Measurements from ENCODE around the gene DVL1. TPM values are rescaled to one million over a fixed set of nuclear protein-coding genes. Genes with fewer than 3 reads are reported as not detected.

DVL1 gene
- 56.5 and 159 TPM in 2 replicates for total RNA-seq

DNA sequence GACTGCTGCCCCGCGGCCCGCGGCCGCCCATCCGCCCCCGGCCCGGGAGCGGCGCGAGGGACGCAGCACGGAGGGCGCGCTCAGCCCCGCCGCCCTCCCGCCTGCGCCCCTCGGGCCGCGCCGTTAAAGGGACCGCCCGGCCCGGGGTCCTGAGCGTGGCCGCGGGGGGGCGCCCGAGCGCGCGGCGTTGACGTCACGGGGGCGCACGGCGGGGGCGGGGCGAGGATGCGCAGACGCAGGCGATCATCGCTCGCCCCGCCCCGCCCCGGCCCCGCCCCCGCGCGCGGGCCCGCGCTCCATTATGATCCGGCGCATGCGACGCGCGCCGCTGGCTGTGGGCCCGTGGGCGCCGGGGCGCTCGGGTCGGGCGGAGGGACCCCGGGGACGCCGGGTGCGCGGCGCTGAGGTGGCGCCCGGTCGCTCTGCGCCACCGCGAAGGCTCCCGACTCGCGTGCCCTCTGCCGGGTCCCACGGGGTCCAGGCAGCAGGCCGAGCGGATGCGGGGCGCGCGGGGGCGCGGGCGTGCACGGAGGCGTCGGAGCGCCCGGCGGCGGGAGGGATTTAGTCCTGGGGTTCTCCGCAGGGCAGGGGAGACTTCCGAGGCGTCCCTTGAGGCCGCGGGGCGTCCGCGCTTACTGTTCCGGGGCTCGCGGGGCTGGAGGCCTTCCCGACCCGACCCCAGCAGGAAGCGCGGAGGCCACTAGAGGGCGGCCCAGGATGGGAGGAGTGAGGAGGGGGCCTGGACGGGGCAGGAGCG lies at the start of gene DVL1:
Gene DVL1 (minus strand): TSS at position 163 of the 757 bp plus-strand sequence. CDS start 353 bp downstream, outside the sequence.

DNA sequence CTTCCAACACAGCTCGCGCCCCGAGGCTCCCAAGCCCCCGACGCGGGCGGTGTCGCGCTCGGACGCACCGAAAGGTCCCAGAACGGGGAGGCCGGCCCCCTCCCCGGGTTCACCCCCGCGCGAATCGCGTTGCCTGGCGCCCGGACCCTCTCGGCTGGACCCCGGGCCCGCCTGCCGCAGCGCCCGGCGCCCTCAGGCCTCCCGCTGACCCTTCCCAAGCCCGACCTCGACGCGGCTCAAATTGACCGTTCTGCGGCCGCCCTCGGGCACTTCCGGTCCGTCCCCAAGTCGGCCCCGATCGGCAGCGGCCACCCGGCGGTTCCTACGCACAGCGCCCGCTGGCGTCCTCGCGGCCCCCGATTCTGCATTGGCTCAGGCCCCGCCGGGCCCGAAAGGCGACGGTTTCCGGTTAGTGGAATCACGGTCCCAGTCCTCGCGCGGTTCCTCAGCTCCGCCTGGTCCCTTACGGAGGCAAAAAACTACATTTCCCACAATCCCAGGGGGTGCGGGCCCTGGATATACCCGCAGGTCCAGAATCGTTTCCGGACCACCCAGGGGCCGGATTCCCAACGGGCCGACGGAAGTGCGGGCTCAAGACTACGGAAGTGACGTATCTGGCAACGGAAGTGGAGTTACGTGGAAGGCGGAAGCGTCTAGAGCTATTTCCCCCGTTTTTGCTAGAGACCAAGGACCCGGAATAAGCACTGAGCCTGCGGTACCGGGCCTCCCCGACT lies 25.9 kb upstream of the DVL1 start, which contains the start of gene AURKAIP1:
Gene AURKAIP1 (minus strand): TSS at position 279 of the 734 bp plus-strand sequence. CDS start 451 bp downstream, outside the sequence.

DNA sequence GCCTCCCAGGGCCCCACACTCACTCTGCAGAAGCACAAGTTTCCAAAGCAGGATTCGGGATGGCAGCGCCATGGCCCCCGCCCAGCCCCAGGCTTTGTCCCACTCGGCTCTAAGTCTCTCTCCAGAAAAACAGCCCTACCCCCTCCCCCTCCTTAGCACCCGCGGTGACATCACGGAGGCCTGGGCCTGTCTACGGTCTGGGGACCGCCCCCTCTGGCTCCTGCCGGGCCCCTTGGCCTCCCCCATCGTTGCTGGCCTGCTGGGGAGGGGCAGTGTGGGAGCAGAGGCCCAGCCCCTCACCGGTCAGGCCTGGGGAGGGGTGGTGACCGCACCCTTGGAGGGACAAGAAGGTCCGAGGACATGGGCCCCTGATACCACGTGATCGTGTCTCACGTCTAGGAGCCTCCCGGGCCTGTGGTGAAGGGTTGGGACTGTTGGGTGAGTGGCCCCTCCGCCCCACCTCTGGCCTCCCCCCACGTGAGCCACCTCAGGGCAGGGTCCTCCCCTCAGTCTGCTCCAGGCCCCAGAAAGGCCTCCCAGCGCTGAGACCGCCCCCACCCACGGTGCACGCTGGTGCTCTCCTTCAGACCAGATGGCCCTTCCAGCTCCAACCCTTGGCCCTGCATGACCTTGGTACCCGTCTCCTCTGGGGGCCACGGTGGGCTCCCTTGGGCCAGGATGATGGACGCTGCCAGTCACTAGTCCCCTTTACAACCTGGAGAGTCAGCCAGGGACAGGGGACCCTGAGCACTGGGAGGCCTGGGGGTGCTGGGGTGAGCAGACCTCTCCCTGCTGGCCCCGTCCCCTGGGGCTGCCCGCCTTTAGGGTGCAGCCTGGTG lies 9.4 kb upstream of the DVL1 start, which contains the start of gene MXRA8:
Gene MXRA8 (minus strand): TSS at position 123 of the 839 bp plus-strand sequence. CDS start 51 bp downstream, at position 72.

DNA sequence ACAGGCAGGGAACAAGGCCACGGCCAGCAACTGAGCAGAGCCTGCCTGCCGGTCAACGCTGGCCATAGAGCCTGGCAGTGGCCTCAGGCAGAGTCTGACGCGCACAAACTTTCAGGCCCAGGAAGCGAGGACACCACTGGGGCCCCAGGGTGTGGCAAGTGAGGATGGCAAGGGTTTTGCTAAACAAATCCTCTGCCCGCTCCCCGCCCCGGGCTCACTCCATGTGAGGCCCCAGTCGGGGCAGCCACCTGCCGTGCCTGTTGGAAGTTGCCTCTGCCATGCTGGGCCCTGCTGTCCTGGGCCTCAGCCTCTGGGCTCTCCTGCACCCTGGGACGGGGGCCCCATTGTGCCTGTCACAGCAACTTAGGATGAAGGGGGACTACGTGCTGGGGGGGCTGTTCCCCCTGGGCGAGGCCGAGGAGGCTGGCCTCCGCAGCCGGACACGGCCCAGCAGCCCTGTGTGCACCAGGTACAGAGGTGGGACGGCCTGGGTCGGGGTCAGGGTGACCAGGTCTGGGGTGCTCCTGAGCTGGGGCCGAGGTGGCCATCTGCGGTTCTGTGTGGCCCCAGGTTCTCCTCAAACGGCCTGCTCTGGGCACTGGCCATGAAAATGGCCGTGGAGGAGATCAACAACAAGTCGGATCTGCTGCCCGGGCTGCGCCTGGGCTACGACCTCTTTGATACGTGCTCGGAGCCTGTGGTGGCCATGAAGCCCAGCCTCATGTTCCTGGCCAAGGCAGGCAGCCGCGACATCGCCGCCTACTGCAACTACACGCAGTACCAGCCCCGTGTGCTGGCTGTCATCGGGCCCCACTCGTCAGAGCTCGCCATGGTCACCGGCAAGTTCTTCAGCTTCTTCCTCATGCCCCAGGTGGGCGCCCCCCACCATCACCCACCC lies 17.9 kb downstream of the DVL1 start, which contains the start of gene TAS1R3:
Gene TAS1R3 (plus strand): TSS at position 213 of the 898 bp plus-strand sequence. CDS start 66 bp downstream, at position 279.

DNA sequence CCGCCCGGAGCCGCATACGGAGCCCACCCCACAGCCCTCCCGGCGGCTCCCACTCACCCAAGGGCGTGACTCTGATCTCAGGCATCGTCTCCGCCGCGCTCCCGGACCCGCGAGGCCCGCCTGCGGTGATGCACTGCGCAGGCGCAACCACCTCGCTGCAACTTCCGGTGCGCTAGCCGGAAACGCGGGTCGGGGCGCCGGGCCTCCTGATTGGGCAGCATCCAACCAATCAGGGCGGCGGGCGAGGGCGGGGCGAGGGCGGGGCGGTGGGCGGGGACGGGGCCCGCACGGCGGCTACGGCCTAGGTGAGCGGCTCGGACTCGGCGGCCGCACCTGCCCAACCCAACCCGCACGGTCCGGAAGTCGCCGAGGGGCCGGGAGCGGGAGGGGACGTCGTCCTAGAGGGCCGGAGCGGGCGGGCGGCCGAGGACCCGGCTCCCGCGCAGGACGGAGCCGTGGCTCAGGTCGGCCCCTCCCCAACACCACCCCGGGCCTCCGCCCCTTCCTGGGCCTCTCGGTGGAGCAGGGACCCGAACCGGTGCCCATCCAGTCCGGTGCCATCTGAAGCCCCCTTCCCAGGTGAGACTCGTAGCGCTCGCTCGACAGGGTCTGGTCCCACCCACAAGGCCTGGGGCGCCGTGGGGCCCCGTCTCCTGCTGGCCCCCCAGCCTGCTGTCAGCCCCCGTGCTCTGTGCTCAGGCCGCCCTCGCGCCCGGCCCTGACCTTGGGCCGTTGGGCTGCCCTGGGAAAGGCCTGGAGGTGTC lies 24.5 kb downstream of the DVL1 start, which contains the start of the genes CPTP and INTS11:
Gene CPTP (plus strand): TSS at position 279 of the 764 bp plus-strand sequence. CDS start 2,109 bp downstream, outside the sequence.
Gene INTS11 (minus strand): TSS at position 137 of the 764 bp plus-strand sequence. CDS start 52 bp downstream, at position 85.

DNA sequence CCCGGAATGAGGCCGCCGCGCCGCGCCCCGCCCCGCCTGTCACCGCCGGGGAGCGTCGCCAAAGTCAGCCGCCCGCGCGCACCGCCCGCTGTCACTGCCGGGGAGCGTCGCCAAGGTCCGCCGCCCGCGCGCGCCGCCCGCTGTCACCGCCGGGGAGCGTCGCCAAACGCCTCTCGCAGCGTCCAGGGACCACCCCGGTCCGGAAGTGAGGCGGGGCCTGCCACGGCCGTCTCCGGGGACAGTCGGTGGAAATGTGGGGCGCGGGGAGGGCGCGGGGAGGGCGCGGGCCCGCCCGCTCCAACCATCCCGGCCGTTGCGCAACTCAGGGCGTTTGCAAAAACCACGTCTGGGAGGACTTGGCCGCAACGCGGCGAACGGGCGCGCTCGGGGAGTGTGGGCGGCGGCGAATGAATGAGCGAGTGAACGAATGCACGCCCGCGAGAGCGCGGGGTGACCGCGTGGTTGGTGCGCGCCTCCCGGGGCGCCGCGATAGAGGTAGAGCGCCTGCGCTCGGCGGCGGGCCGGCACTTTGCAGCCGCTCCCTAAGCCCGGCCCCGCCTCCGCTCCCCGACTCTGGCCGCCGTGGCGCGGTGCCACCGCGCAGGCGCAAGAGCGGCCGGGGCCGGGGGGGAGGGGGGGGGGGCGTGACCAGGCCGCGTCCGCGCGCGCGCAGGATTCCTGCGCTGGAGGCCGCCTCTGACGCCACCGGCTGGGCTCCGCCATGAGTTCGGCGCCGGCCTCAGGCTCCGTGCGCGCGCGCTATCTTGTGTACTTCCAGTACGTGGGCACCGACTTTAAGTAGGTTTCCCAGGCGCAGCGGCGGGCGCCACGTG lies 41.1 kb downstream of the DVL1 start, which contains the start of the genes ACAP3 and PUSL1:
Gene ACAP3 (minus strand): TSS at position 8 of the 833 bp plus-strand sequence. CDS start 115 bp downstream, outside the sequence.
Gene PUSL1 (plus strand): TSS at position 675 of the 833 bp plus-strand sequence. CDS start 47 bp downstream, at position 722.

Small RNAs within 50 kb of the gene (small RNA-seq; reads per million reads assigned to genes)
- not detected for gene MIR6726 (ENCODE audit: low replicate concordance)

Other genes with a start within 250 kb of the DVL1 start
- gene C1orf159, start 233.3 kb downstream of the DVL1 start, total RNA-seq, result 9.0 and 24.8 TPM in 2 replicates
- not detected in 2 replicates for gene TTLL10, start 175.5 kb downstream of the DVL1 start, total RNA-seq
- gene TNFRSF18, start 142.8 kb downstream of the DVL1 start, total RNA-seq, result not detected in 2 replicates
- gene TNFRSF4, start 135.3 kb downstream of the DVL1 start, total RNA-seq, result not detected in 2 replicates
- 104 and 223 TPM in 2 replicates for gene SDF4, start 117.4 kb downstream of the DVL1 start, total RNA-seq
- gene B3GALT6, start 117.2 kb downstream of the DVL1 start, total RNA-seq, result 34.4 and 38.5 TPM in 2 replicates
- gene C1QTNF12, start 102.7 kb downstream of the DVL1 start, total RNA-seq, result 0.44 and 1.3 TPM in 2 replicates
- 50.1 and 62.3 TPM in 2 replicates for gene UBE2J2, start 75.6 kb downstream of the DVL1 start, total RNA-seq
- gene SCNN1D, start 69.0 kb downstream of the DVL1 start, total RNA-seq, result 0.57 and 1.3 TPM in 2 replicates
- 37.2 and 53.4 TPM in 2 replicates for gene ACAP3, start 41.5 kb downstream of the DVL1 start, total RNA-seq
- gene PUSL1, start 40.8 kb downstream of the DVL1 start, total RNA-seq, result 23.0 and 37.4 TPM in 2 replicates
- gene INTS11, start 24.8 kb downstream of the DVL1 start, total RNA-seq, result 83.8 and 94.6 TPM in 2 replicates
- 20.8 and 28.1 TPM in 2 replicates for gene CPTP, start 24.6 kb downstream of the DVL1 start, total RNA-seq
- 0.14 and 1.3 TPM in 2 replicates for gene TAS1R3, start 18.1 kb downstream of the DVL1 start, total RNA-seq
- gene MXRA8, start 9.1 kb upstream of the DVL1 start, total RNA-seq, result 342 and 367 TPM in 2 replicates
- gene AURKAIP1, start 25.8 kb upstream of the DVL1 start, total RNA-seq, result 78.1 and 134 TPM in 2 replicates
- gene CCNL2, start 49.9 kb upstream of the DVL1 start, total RNA-seq, result 96.1 and 129 TPM in 2 replicates
- 51.9 and 91.8 TPM in 2 replicates for gene MRPL20, start 57.9 kb upstream of the DVL1 start, total RNA-seq
- gene ANKRD65, start 71.9 kb upstream of the DVL1 start, total RNA-seq, result under 0.01 and 0.14 TPM in 2 replicates
- gene VWA1, start 86.3 kb upstream of the DVL1 start, total RNA-seq, result 5.9 and 7.9 TPM in 2 replicates
- gene ATAD3C, start 100.3 kb upstream of the DVL1 start, total RNA-seq, result under 0.01 TPM in 1 of 2 replicates, not detected in the other
- gene ATAD3B, start 122.3 kb upstream of the DVL1 start, total RNA-seq, result 26.9 and 34.1 TPM in 2 replicates
- 47.1 and 78.2 TPM in 2 replicates for gene ATAD3A, start 162.7 kb upstream of the DVL1 start, total RNA-seq
- gene TMEM240, start 191.2 kb upstream of the DVL1 start, total RNA-seq, result 4.4 and 4.8 TPM in 2 replicates
- 91.5 and 111 TPM in 2 replicates for gene SSU72, start 225.4 kb upstream of the DVL1 start, total RNA-seq